HG03025 (cell line): Measurements from ENCODE around the gene OAS2.

Experiments
- ATAC-seq: cut with Tn5 transposase; IDR thresholded peaks from one replicate; pipeline ENCODE4 v1.9.1; 2021; ENCODE audit warnings: mild to moderate bottlenecking, moderate library complexity; ENCODE audit not compliant: unreplicated experiment, low FRiP score

OAS2 gene

GRCh38 chr12:113010701-113011100 is 32.4 kb downstream of the OAS2 start:
- no peak for ATAC-seq

GRCh38 chr12:113014565-113014964 is 36.2 kb downstream of the OAS2 start:
- ATAC-seq, result no peak

GRCh38 chr12:113016796-113017195 is 38.5 kb downstream of the OAS2 start:
- no peak for ATAC-seq

- ATAC-seq, result no peak
Observed at GRCh38 chr12:113019025-113019424, 40.7 kb downstream of the OAS2 start.

GRCh38 chr12:113021500-113021899 is 43.2 kb downstream of the OAS2 start:
- no peak for ATAC-seq

GRCh38 chr12:113022563-113023297 is 44.4 kb downstream of the OAS2 start:
- ATAC-seq, result no peak

- ATAC-seq, result no peak
Observed at GRCh38 chr12:113027726-113028125, 49.4 kb downstream of the OAS2 start.

- no peak for ATAC-seq
Observed at GRCh38 chr12:113030875-113031525, 52.7 kb downstream of the OAS2 start.

- ATAC-seq, result no peak
Observed at GRCh38 chr12:113039911-113040445, 61.7 kb downstream of the OAS2 start.

- no peak for ATAC-seq
Observed at GRCh38 chr12:113040722-113041171, 62.4 kb downstream of the OAS2 start.

GRCh38 chr12:113041560-113041959 is 63.2 kb downstream of the OAS2 start:
- ATAC-seq, result no peak

- no peak for ATAC-seq
Observed at GRCh38 chr12:113043240-113043639, 64.9 kb downstream of the OAS2 start.

- ATAC-seq, result no peak
Observed at GRCh38 chr12:113044516-113044915, 66.2 kb downstream of the OAS2 start.

GRCh38 chr12:113048716-113049127 is 70.4 kb downstream of the OAS2 start:
- no peak for ATAC-seq

GRCh38 chr12:113049976-113050742 is 71.8 kb downstream of the OAS2 start:
- ATAC-seq, result no peak

- no peak for ATAC-seq
Observed at GRCh38 chr12:113050795-113051194, 72.5 kb downstream of the OAS2 start.

GRCh38 chr12:113051759-113052158 is 73.4 kb downstream of the OAS2 start:
- no peak for ATAC-seq

GRCh38 chr12:113052326-113052725 is 74.0 kb downstream of the OAS2 start:
- ATAC-seq, result no peak

- ATAC-seq, result no peak
Observed at GRCh38 chr12:113054948-113055486, 76.7 kb downstream of the OAS2 start.

- no peak for ATAC-seq
Observed at GRCh38 chr12:113055594-113056380, 77.5 kb downstream of the OAS2 start.
